Osteoblast (primary cell): ENCODE data around the gene AHI1. TPM values are rescaled to one million over a fixed set of nuclear protein-coding genes. Genes with fewer than 3 reads are reported as not detected.

Source experiments
- DNase-seq: peaks from one replicate; pipeline ENCODE4 v3.0.0; 2011; ENCODE audit warnings: low spot score, mixed read lengths; ENCODE audit not compliant: insufficient read length; ENCODE audit errors: missing footprints
- H2AFZ ChIP-seq: 2 replicates; pipeline ENCODE4 v1.6.0; 2011; ENCODE audit warnings: mild to moderate bottlenecking, low read length
- H3K27ac ChIP-seq: 2 replicates; pipeline ENCODE4 v1.5.1; 2011; ENCODE audit warnings: mild to moderate bottlenecking, low read depth, low read length, moderate library complexity
- H3K27me3 ChIP-seq: 2 replicates; pipeline ENCODE4 v1.6.0; 2012; ENCODE audit warnings: mild to moderate bottlenecking, control low read depth, inconsistent platforms, low read length, moderate library complexity; ENCODE audit not compliant: insufficient read depth
- H3K36me3 ChIP-seq: 2 replicates; pipeline ENCODE4 v1.5.1; 2011; ENCODE audit warnings: mild to moderate bottlenecking, low read length, control low read depth, moderate library complexity; ENCODE audit not compliant: insufficient read depth
- H3K4me1 ChIP-seq: 2 replicates; pipeline ENCODE4 v1.5.1; 2011; ENCODE audit warnings: mild to moderate bottlenecking, low read length, control low read depth, moderate library complexity; ENCODE audit not compliant: insufficient read depth
- H3K4me2 ChIP-seq: 2 replicates; pipeline ENCODE4 v1.6.0; 2011; ENCODE audit warnings: mild to moderate bottlenecking, low read length; ENCODE audit not compliant: insufficient read depth
- H3K4me3 ChIP-seq: fragments of 200-600 bp; sonication (generic); 3 replicates; pipeline ENCODE4 v1.5.1; 2012; ENCODE audit warnings: mild to moderate bottlenecking, low read length, inconsistent platforms; ENCODE audit not compliant: insufficient read depth
- H3K79me2 ChIP-seq: 2 replicates; pipeline ENCODE4 v1.6.0; 2012; ENCODE audit warnings: mild to moderate bottlenecking, low read length, control low read depth, inconsistent platforms; ENCODE audit not compliant: insufficient read depth
- H3K9me3 ChIP-seq: 2 replicates; pipeline ENCODE4 v1.5.1; 2011; ENCODE audit warnings: low read depth, low read length, control low read depth
- H4K20me1 ChIP-seq: 2 replicates; pipeline ENCODE4 v1.6.0; 2012; ENCODE audit warnings: mild to moderate bottlenecking, low read length, control low read depth; ENCODE audit not compliant: insufficient read depth
- total RNA-seq: library from RNA; depleted of rRNA; stranded (reverse); fragments of >200 nt; gene quantifications from 2 replicates; pipeline ENCODE4 v1.2.3, GENCODE V29; 2012
- TF ChIP-seq, protein P1 (sequence below): IDR thresholded peaks from 2 replicates; pipeline ENCODE4 v1.5.1; 2011; ENCODE audit warnings: mild to moderate bottlenecking, low read depth, low read length, moderate library complexity; ENCODE audit errors: extremely low read depth

The AHI1 gene
- total RNA-seq, 1 donor = 50.3 TPM

DNA sequence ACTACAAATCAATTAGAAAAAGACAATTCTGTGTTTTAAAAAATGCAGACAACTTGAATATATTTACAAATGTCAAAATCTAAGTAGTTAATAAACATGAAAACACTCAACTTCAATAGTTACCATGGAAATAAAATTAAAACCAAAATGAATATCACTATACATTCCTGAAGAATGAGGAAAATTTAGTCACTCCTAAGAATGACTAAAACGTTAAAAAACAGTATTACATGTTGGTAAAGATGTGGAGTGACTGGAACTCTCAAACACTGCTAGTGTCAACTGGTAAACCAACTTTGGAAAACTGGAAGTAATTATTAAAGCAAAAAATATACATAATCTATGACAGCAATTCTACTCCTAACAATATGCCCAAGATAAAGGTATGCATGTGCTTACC, 36.3 kb downstream of the AHI1 start:
- no peak for DNase-seq
- no peak overlapping the region for H3K4me3 ChIP-seq
- H3K4me2 ChIP-seq = no peak overlapping the region
- H3K27ac ChIP-seq = peak overlapping the region; percentile 8
- peaks cover 4% of the 10 kb centered on the region for H3K79me2 ChIP-seq
- no peaks in the 10 kb centered on the region for H3K9me3 ChIP-seq
- no peaks in the 10 kb centered on the region for H4K20me1 ChIP-seq
- peaks cover 12% of the 10 kb centered on the region for H3K4me1 ChIP-seq
- no peak overlapping the region for H2AFZ ChIP-seq
- no peaks in the 10 kb centered on the region for H3K27me3 ChIP-seq
- TF ChIP-seq, protein P1, sequence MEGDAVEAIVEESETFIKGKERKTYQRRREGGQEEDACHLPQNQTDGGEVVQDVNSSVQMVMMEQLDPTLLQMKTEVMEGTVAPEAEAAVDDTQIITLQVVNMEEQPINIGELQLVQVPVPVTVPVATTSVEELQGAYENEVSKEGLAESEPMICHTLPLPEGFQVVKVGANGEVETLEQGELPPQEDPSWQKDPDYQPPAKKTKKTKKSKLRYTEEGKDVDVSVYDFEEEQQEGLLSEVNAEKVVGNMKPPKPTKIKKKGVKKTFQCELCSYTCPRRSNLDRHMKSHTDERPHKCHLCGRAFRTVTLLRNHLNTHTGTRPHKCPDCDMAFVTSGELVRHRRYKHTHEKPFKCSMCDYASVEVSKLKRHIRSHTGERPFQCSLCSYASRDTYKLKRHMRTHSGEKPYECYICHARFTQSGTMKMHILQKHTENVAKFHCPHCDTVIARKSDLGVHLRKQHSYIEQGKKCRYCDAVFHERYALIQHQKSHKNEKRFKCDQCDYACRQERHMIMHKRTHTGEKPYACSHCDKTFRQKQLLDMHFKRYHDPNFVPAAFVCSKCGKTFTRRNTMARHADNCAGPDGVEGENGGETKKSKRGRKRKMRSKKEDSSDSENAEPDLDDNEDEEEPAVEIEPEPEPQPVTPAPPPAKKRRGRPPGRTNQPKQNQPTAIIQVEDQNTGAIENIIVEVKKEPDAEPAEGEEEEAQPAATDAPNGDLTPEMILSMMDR = no peak
- H3K36me3 ChIP-seq = peaks cover 23% of the 10 kb centered on the region

DNA sequence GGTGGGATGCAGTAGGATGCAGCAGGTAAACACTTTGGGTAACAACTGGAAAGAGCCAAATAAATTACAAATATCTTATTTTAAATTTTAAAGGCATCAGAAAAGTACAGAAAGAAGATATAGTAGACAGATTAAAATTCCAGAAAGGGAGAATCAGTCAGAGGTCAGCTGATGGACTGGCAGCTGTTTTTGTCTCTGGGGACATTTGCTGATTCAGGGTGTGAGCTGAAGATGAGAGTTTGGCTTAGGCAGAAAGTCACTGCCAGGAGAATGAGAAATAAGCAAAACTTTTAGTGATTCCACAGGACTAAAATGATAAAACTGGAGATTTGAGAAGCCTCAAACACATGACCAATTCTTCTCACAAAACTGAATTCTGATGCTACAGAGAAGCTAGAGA, 39.5 kb downstream of the AHI1 start:
- Histone ChIP-seq H3K79me2 (peaks cover 4% of the 10 kb centered on the region), H3K36me3 (peaks cover 14% of the 10 kb centered on the region), H2AFZ (no peak overlapping the region), H3K4me3 (no peak overlapping the region), H3K27me3 (no peaks in the 10 kb centered on the region), H3K27ac (peak overlapping the region; percentile 61), H3K9me3 (no peaks in the 10 kb centered on the region), H3K4me2 (peak overlapping the region; percentile 15), H3K4me1 (peaks cover 12% of the 10 kb centered on the region), H4K20me1 (no peaks in the 10 kb centered on the region)
- peak; percentile 34 for DNase-seq
- TF ChIP-seq, protein P1 = no peak

DNA sequence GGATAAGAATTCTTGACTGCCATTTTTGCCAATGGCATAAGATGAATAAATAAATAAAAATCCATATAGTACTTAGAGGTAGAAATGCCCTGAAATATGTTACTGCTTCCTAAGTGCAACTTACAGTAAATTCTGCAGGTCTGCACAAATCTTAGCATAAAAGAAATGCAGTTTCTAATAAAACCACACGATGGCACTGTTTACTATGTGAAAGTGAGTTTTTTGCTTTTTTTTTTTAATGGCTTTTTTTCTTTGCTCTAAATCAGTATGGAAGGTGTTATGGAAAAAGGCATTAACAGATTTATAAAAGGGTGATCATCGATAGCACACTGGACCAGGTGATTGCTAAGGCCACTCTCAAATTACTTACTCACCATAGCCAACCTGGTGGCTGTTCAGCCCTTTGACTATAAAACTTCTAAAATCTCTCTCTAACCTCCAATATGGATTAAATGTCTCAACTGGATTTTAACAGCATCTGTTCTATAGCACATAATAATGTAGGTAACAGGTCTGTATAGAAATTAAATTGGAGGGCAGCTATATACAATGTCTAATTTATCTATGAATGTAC, 45.8 kb downstream of the AHI1 start:
- no peaks in the 10 kb centered on the region for H3K79me2 ChIP-seq
- H3K4me3 ChIP-seq = no peak overlapping the region
- H3K36me3 ChIP-seq = peaks cover 37% of the 10 kb centered on the region
- no peaks in the 10 kb centered on the region for H3K27me3 ChIP-seq
- no peak overlapping the region for H3K27ac ChIP-seq
- TF ChIP-seq, protein P1 = peak; percentile 64
- peak; percentile 1 for DNase-seq
- peaks cover 4% of the 10 kb centered on the region for H4K20me1 ChIP-seq
- no peak overlapping the region for H3K4me2 ChIP-seq
- no peaks in the 10 kb centered on the region for H3K9me3 ChIP-seq
- H2AFZ ChIP-seq = no peak overlapping the region
- no peaks in the 10 kb centered on the region for H3K4me1 ChIP-seq

DNA sequence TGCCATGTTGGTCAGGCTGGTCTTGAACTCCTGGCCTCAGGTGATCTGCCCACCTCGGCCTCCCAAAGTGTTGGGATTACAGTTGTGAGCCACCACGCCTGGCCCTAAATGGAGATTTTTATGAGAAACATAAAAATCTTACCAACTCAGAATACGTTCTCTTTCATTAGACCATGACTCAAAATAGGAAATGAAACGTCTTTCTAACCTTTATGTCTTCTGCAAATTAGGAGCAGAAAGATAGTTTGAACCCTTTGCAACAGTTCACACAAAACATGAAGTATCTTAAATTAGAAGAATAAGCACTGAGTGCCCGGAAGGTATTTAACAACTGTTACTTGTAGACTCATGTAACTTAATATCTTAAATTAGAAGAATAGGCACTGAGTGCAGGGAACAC, 48.3 kb downstream of the AHI1 start:
- Histone ChIP-seq H3K4me3 (no peak overlapping the region), H3K79me2 (no peaks in the 10 kb centered on the region), H4K20me1 (peaks cover 4% of the 10 kb centered on the region), H3K36me3 (peaks cover 38% of the 10 kb centered on the region), H3K4me1 (no peaks in the 10 kb centered on the region), H3K27me3 (no peaks in the 10 kb centered on the region), H2AFZ (no peak overlapping the region), H3K27ac (no peak overlapping the region), H3K4me2 (no peak overlapping the region), H3K9me3 (no peaks in the 10 kb centered on the region)
- no peak for DNase-seq
- TF ChIP-seq, protein P1 = no peak
